ENCODE measurements around the gene GRIA3.

DNA sequence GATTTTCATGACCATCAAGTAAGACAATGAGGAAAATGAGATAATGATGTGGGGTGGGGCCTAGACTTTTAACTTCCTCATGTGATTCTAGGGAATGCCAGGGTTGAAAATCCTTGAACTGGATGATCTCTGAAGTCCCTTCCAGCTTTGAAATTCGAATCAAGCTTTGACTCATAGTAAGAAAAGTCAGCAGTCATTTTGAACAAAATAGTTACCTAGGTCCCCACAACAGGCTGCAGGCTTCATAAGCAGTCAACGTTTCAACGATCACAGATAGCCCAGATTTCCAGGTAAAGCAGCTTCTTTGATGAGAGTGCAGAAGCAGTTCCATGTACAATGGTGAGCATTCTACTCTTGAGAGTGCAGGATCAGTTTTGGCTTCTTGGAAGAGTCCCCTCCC is 93.7 kb downstream of the GRIA3 start:
- TF ChIP-seq, protein P1, sequence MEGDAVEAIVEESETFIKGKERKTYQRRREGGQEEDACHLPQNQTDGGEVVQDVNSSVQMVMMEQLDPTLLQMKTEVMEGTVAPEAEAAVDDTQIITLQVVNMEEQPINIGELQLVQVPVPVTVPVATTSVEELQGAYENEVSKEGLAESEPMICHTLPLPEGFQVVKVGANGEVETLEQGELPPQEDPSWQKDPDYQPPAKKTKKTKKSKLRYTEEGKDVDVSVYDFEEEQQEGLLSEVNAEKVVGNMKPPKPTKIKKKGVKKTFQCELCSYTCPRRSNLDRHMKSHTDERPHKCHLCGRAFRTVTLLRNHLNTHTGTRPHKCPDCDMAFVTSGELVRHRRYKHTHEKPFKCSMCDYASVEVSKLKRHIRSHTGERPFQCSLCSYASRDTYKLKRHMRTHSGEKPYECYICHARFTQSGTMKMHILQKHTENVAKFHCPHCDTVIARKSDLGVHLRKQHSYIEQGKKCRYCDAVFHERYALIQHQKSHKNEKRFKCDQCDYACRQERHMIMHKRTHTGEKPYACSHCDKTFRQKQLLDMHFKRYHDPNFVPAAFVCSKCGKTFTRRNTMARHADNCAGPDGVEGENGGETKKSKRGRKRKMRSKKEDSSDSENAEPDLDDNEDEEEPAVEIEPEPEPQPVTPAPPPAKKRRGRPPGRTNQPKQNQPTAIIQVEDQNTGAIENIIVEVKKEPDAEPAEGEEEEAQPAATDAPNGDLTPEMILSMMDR (IDR thresholded peaks at IDR 0.05), result no peak
- no peak for TF ChIP-seq POLR2AphosphoS5 (IDR thresholded peaks at IDR 0.05; ENCODE audit: insufficient read depth in 1 of 2, low read depth in 1 of 2)
- TF ChIP-seq POLR2A (IDR thresholded peaks at IDR 0.05), result no peak
